SK-N-MC (cell line): ENCODE results near the gene CDK2AP2.

Experiments
- EZH2 ChIP-seq: fragments of 200-600 bp; sonication (generic); IDR thresholded peaks from one replicate; pipeline ENCODE4 v1.6.1; 2017; ENCODE audit warnings: antibody characterized with exemption
- FOXP2 ChIP-seq: optimal IDR thresholded peaks from 2 replicates; pipeline ENCODE3; 2011; ENCODE audit warnings: mild to moderate bottlenecking, moderate library complexity; ENCODE audit not compliant: insufficient read depth; ENCODE audit errors: extremely low read length, control extremely low read depth
- POLR2AphosphoS5 ChIP-seq: IDR thresholded peaks from 2 replicates; pipeline ENCODE4 v1.6.1; 2012; ENCODE audit warnings: mild to moderate bottlenecking, low read depth, low read length, borderline replicate concordance

- TF ChIP-seq EZH2 = no peak
- no peak; the same call in 1 of the 2 replicates for TF ChIP-seq POLR2AphosphoS5
- TF ChIP-seq FOXP2 = no peak
Measured at GRCh38 chr11:67500484-67500821, 7.5 kb downstream of the CDK2AP2 start.
